Measurements from ENCODE around the gene HADHB.
"Not testable (repeated sequence)": the region's sequence is repeated elsewhere in the genome, so short reads cannot be mapped to it uniquely, and the experiment has no call there.

HADHB gene

GRCh38 chr2:26299471-26300101 lies 54.8 kb downstream of the HADHB start:
- DNase-seq (ENCODE audit: low read depth) = peak; percentile 60
- TF ChIP-seq, protein P1, sequence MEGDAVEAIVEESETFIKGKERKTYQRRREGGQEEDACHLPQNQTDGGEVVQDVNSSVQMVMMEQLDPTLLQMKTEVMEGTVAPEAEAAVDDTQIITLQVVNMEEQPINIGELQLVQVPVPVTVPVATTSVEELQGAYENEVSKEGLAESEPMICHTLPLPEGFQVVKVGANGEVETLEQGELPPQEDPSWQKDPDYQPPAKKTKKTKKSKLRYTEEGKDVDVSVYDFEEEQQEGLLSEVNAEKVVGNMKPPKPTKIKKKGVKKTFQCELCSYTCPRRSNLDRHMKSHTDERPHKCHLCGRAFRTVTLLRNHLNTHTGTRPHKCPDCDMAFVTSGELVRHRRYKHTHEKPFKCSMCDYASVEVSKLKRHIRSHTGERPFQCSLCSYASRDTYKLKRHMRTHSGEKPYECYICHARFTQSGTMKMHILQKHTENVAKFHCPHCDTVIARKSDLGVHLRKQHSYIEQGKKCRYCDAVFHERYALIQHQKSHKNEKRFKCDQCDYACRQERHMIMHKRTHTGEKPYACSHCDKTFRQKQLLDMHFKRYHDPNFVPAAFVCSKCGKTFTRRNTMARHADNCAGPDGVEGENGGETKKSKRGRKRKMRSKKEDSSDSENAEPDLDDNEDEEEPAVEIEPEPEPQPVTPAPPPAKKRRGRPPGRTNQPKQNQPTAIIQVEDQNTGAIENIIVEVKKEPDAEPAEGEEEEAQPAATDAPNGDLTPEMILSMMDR (IDR thresholded peaks at IDR 0.05; ENCODE audit: insufficient read depth, low read depth, low read length, missing control alignments) = no peak
- peak overlapping the region; percentile 49 for H3K4me3 ChIP-seq (ENCODE audit: low read length)

DNA sequence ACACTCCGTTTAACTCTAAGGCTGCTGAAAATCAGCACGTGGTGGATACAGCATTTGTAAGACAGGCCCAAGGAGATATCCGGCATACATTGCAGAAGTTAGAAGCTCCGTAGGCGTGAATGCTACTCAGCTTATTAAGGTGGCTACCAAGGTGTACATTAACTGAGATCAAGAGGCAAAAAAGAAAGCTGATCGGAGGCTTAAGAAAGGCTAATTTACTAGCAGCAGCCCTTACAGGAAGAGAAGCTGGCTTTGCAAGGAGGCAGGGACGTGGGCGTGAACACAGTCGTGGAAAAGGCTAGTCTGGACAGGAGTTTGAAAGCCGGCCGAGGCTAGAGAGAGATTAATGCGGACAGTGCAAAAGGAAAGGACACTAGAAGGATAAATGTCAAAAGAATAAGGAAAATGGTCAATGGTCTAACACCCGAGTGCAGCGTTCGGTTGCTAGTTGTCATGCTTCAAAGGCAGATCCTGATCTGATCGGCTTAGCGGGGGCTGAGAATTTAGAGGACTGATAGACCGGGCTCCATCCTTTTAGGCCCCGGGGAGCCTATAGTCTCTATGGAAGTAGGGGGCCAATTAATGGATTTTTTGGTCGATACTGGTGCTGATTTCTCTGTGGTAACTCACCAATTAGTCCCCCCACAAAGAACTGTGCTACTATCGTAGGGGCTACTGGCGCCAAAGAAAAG lies 55.6 kb downstream of the HADHB start:
- peak; percentile 89 for DNase-seq (ENCODE audit: low read depth)
- TF ChIP-seq, protein P1 (IDR thresholded peaks at IDR 0.05; ENCODE audit: insufficient read depth, low read depth, low read length, missing control alignments) = no peak
- H3K4me3 ChIP-seq (ENCODE audit: low read length) = peak overlapping the region; percentile 49

DNA sequence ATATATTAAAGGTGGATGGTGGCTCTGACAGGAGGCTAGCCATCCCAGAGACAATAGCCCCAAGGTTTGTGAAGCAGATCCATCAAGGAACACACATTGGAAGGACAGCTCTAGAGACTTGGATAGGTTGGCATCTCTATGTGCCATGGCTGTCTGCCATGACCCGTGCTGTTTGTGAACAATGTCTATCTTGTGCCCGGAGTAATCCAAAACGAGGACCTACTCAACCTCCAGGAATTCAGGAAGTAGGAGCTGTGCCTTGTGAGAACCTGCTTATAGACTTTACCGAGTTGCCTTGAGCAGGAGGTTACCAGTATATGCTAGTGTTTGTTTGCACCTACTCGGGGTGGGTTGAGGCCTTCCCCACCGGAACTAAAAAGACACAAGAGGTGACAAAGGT lies 58.1 kb downstream of the HADHB start:
- H3K4me3 ChIP-seq (ENCODE audit: low read length) = no peak overlapping the region
- DNase-seq (ENCODE audit: low read depth) = peak; percentile 91
- TF ChIP-seq, protein P1 (IDR thresholded peaks at IDR 0.05; ENCODE audit: insufficient read depth, low read depth, low read length, missing control alignments) = no peak

- not testable (repeated sequence) for H3K4me3 ChIP-seq (ENCODE audit: low read length); DNase-seq (ENCODE audit: low read depth)
Observed at GRCh38 chr2:26305094-26305493, 60.4 kb downstream of the HADHB start.

DNA sequence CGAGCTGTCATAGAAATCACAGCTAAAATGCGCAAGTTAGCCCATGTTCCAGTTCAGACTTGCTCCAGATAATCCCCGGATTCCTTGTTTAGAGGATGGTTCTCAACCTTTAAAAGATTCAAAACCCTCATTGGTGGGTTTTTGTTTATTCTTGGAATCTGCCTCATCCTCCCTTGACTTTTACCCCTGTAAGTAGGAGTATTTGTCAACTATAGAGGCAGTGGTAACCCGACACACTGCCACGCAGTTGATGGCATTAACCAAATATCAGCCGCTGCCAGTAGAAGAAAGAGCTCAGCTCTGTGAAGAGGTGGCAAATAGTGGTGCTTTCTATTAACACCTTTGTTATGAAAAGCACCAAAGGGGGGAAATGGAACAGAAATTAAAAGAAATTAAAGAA lies 60.8 kb downstream of the HADHB start:
- no peak overlapping the region for H3K4me3 ChIP-seq (ENCODE audit: low read length)
- DNase-seq (ENCODE audit: low read depth) = no peak
- TF ChIP-seq, protein P1 (IDR thresholded peaks at IDR 0.05; ENCODE audit: insufficient read depth, low read depth, low read length, missing control alignments) = no peak

DNA sequence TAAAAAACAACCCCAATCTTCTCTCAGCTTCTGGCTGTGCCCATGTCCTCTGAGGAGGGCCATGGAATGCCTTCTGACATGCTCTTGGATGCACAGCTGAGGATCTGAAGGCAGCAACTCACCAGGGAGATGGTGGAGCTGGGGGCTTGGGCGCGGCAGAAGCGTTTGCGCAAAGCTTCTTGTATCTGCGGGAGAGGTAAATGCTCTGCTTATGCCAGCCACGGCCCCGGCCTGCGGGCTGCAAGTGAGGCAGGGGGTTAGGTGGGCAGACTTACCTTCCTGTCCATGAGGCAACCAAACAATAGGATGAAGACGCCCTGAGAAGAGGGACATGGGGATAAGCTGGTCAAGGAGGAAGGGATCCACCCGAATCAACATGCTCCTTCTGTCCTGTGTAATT lies 65.2 kb downstream of the HADHB start:
- TF ChIP-seq, protein P1 (IDR thresholded peaks at IDR 0.05; ENCODE audit: insufficient read depth, low read depth, low read length, missing control alignments) = no peak
- no peak overlapping the region for H3K4me3 ChIP-seq (ENCODE audit: low read length)
- DNase-seq (ENCODE audit: low read depth) = no peak

DNA sequence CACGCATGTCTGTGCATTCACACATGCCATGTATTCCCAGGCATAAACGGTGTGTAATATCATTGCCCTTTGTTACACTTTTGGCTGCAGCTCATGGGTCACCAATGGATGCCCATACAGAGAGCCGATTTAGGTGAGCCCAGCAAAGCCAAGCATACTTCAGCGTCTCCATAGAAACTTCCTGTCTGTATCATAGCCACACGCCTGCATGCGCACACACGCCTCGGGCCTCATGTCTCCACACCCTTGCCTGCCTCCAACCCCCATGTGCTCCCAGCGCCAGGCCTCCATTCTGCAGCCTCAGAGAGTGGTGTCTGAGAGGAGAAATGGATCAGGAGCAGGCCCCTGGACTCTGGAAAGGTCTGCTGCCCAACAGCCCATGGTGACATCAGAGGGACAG lies 67.7 kb downstream of the HADHB start:
- peak; percentile 85 for DNase-seq (ENCODE audit: low read depth)
- TF ChIP-seq, protein P1 (IDR thresholded peaks at IDR 0.05; ENCODE audit: insufficient read depth, low read depth, low read length, missing control alignments) = no peak
- H3K4me3 ChIP-seq (ENCODE audit: low read length) = no peak overlapping the region

All from epithelial cell of esophagus (primary cell).